SU-DHL-6 (cell line): ENCODE data around the gene STX16.

Experiments
- H2AFZ ChIP-seq: fragments of 200-600 bp; sonication (generic); 2 replicates; pipeline ENCODE4 v1.6.1; 2014; ENCODE audit warnings: low read depth, mild to moderate bottlenecking, moderate library complexity, mixed read lengths, antibody characterized with exemption, low read length; ENCODE audit not compliant: severe bottlenecking
- H3F3A ChIP-seq: fragments of 200-600 bp; shearing (Covaris generic); 2 replicates; pipeline ENCODE4 v1.6.0; 2016; ENCODE audit warnings: antibody characterized with exemption, mild to moderate bottlenecking; ENCODE audit not compliant: insufficient read depth
- H3K27ac ChIP-seq: fragments of 200-600 bp; sonication (generic); 2 replicates; pipeline ENCODE4 v1.5.1; 2016; ENCODE audit warnings: low read depth, mild to moderate bottlenecking, low read length, moderate library complexity, mixed read lengths
- H3K27me3 ChIP-seq: fragments of 200-600 bp; sonication (generic), shearing (Covaris generic); 2 replicates; pipeline ENCODE4 v1.6.0; 2014; ENCODE audit warnings: mild to moderate bottlenecking, low read length
- H3K36me3 ChIP-seq: fragments of 200-600 bp; sonication (generic); 2 replicates; pipeline ENCODE4 v1.6.1; 2014; ENCODE audit warnings: mild to moderate bottlenecking, low read length, mixed read lengths
- H3K4me2 ChIP-seq: fragments of 300-600, 200-600 bp; shearing (Covaris generic), sonication (generic); 2 replicates; pipeline ENCODE4 v1.6.0; 2014; ENCODE audit warnings: low read length, low read depth, mild to moderate bottlenecking; ENCODE audit not compliant: poor library complexity, severe bottlenecking
- H3K4me3 ChIP-seq: fragments of 200-600 bp; sonication (generic); 2 replicates; pipeline ENCODE4 v1.5.1; 2014; ENCODE audit warnings: antibody characterized with exemption, low read length, mild to moderate bottlenecking, mixed read lengths; ENCODE audit not compliant: insufficient read depth, poor library complexity, severe bottlenecking
- H3K79me2 ChIP-seq: fragments of 200-600 bp; sonication (generic); 2 replicates; pipeline ENCODE4 v1.6.1; 2014; ENCODE audit warnings: mild to moderate bottlenecking, low read length, moderate library complexity; ENCODE audit not compliant: insufficient read depth
- H3K9ac ChIP-seq: fragments of 200-600 bp; sonication (generic); 2 replicates; pipeline ENCODE4 v1.7.0; 2014; ENCODE audit warnings: mild to moderate bottlenecking, low read length
- H3K9me2 ChIP-seq: fragments of 200-600 bp; sonication (generic); replicated peaks from 2 replicates; pipeline ENCODE4 v1.6.1; 2014; ENCODE audit warnings: low read length; ENCODE audit not compliant: insufficient read depth
- H3K9me3 ChIP-seq: fragments of 200-600 bp; sonication (generic); 2 replicates; pipeline ENCODE4 v1.6.1; 2014; ENCODE audit warnings: low read length, mixed read lengths; ENCODE audit not compliant: insufficient read depth
- H4K20me1 ChIP-seq: fragments of 200-600 bp; sonication (generic); 2 replicates; pipeline ENCODE4 v1.6.1; 2014; ENCODE audit warnings: low read depth, mild to moderate bottlenecking, antibody characterized with exemption, low read length, moderate library complexity, mixed read lengths
- CTCF ChIP-seq: fragments of 200-600 bp; sonication (generic); IDR thresholded peaks from one replicate; pipeline ENCODE4 v1.5.1; 2017; ENCODE audit warnings: antibody characterized with exemption, mild to moderate bottlenecking, low read length, moderate library complexity; ENCODE audit not compliant: insufficient read depth, poor library complexity, severe bottlenecking
- EZH2phosphoT487 ChIP-seq: fragments of 200-600 bp; sonication (generic), shearing (Covaris generic); conservative IDR thresholded peaks from 2 replicates; pipeline ENCODE4 v1.6.1; 2018; ENCODE audit warnings: mild to moderate bottlenecking, antibody characterized with exemption, low read length, moderate library complexity, mixed read lengths

The STX16 gene

GRCh38 chr20:58646257-58646656 is 4.8 kb upstream of the STX16 start:
- TF ChIP-seq CTCF (no peak), EZH2phosphoT487 (no peak)
- H3K4me2 ChIP-seq, result no peak overlapping the region

DNA sequence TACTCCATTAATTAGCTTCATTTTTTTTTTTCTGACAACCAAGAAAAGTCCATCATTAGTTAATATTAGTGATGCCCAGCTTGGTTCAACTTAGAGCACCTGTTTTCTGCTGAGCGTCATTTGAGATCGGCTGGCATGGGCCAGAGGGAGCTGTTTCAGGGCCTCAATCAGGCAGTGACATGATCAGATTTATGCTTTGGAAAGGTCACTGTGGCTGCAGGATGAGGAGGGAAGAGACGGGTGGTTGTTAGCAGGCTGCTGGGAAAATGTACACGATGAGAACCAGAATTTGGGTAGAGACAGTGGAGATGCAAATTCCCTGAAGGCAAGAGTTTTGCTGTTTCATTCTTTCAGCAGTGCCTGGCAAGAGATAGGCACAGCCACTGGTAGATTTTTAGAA is 4.4 kb upstream of the STX16 start:
- peaks cover under 1% of the 10 kb centered on the region; the same call in 1 of the 2 replicates for H3F3A ChIP-seq
- H4K20me1 ChIP-seq, result no peaks in the 10 kb centered on the region
- no peaks in the 10 kb centered on the region for H3K9me3 ChIP-seq
- H3K9me2 ChIP-seq, result no peaks in the 10 kb centered on the region
- H3K27me3 ChIP-seq, result no peaks in the 10 kb centered on the region
- peaks cover 6% of the 10 kb centered on the region for H3K79me2 ChIP-seq
- H3K36me3 ChIP-seq, result no peaks in the 10 kb centered on the region
- no peak overlapping the region for H3K4me2 ChIP-seq
- no peak overlapping the region for H3K4me3 ChIP-seq
- H3K27ac ChIP-seq, result no peak overlapping the region
- H3K9ac ChIP-seq, result no peak overlapping the region
- H2AFZ ChIP-seq, result no peak overlapping the region
- TF ChIP-seq EZH2phosphoT487, result no peak
- TF ChIP-seq CTCF, result no peak

More at GRCh38 chr20:58646257-58646656, 4.8 kb upstream of the STX16 start:
- no peaks in the 10 kb centered on the region for H4K20me1 ChIP-seq
- no peak overlapping the region for H3K9ac ChIP-seq
- no peak overlapping the region for H3K4me3 ChIP-seq
- H2AFZ ChIP-seq, result no peak overlapping the region
- no peak overlapping the region for H3K27ac ChIP-seq
- no peaks in the 10 kb centered on the region for H3K36me3 ChIP-seq
- peaks cover 1% of the 10 kb centered on the region; the same call in 1 of the 2 replicates for H3K79me2 ChIP-seq
- no peaks in the 10 kb centered on the region for H3K27me3 ChIP-seq
- H3K9me3 ChIP-seq, result no peaks in the 10 kb centered on the region
- no peaks in the 10 kb centered on the region for H3K9me2 ChIP-seq
- no peaks in the 10 kb centered on the region for H3F3A ChIP-seq

DNA sequence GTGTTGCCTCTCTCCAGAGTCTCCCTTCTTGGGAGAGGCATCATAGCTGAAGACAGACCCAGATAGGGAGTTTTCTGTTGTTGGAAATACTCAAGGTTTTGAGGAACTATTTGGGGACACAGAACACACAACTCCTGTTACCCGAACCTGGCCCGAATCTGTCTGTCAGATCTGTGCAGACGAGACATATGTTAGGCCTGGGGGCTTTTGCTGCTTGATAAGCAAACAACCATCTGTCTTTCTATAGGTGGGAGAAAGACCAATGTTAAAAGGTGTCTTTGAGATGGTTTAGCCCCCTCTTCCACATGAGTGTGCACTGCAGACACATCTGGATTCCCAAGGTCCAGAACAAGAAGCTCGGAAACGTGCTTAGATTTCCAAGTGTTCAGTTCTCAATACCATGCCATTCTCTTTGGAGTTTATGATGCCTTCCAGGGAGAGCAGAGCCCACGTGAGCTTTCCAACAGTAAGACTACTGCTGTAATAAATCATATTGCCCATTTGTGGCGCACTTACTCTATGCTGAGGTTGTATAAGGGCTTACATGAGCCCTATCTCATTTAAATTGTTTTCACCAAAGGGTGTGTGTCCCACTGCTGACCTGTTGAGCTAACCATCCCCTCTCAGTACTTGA is 3.8 kb upstream of the STX16 start:
- no peaks in the 10 kb centered on the region for H3K9me2 ChIP-seq
- TF ChIP-seq CTCF, result peak; percentile 21
- no peak for TF ChIP-seq EZH2phosphoT487
- no peak overlapping the region for H3K4me2 ChIP-seq
- H3K9ac ChIP-seq, result no peak overlapping the region
- no peak overlapping the region for H3K27ac ChIP-seq
- H3K27me3 ChIP-seq, result no peaks in the 10 kb centered on the region
- H3K36me3 ChIP-seq, result no peaks in the 10 kb centered on the region
- no peaks in the 10 kb centered on the region for H4K20me1 ChIP-seq
- no peaks in the 10 kb centered on the region for H3K9me3 ChIP-seq
- no peak overlapping the region for H2AFZ ChIP-seq
- no peak overlapping the region for H3K4me3 ChIP-seq
- H3F3A ChIP-seq, result peaks cover 4% of the 10 kb centered on the region; the same call in 1 of the 2 replicates
- peaks cover 11% of the 10 kb centered on the region for H3K79me2 ChIP-seq
